GM18868 (cell line): ENCODE data around the gene LIX1.
"Not testable (repeated sequence)": the region's sequence is repeated elsewhere in the genome, so short reads cannot be mapped to it uniquely, and the experiment has no call there.

Experiments
- ATAC-seq: cut with Tn5 transposase; IDR thresholded peaks from one replicate; pipeline ENCODE4 v1.9.1; 2021; ENCODE audit warnings: mild to moderate bottlenecking, moderate library complexity; ENCODE audit not compliant: unreplicated experiment

The LIX1 gene

DNA sequence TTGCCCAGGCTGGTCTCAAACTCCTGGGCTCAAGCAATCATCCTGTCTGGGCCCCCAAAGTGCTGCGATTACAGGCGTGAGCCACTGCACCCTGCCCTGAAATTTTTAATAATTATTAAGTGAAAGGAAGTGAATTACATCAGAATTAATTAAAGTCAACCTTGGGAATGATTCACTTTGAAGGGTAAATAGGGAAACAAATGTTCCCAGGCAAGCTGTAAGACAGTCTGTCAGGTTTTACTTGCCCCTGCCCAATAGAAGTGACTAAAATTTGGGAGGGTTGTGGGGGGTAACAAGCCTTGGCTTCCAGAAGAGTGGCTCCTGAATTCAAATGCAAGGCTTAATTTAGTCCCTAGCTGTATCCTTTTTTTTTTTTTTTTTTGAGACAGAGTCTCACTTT is 1.3 kb upstream of the LIX1 start:
- ATAC-seq, result no peak

DNA sequence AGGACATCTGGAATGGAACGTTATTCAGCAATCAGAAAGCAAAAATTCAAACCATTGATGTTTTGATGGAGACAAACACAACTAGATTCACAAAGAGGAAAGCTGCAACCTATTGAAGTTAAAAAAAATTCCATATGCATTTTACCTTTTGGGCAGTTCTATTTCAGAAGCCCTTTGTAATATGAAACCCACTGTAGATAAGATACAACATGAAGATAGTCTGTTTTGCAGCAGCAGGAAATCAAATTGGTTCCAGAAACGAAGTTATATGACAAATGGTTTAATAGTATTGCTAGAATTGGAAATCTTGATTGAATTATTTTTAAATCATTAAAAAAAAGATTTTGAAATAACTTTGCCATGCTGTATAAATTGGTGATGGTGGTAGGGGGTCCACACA is 872 bp downstream of the LIX1 start:
- no peak for ATAC-seq

DNA sequence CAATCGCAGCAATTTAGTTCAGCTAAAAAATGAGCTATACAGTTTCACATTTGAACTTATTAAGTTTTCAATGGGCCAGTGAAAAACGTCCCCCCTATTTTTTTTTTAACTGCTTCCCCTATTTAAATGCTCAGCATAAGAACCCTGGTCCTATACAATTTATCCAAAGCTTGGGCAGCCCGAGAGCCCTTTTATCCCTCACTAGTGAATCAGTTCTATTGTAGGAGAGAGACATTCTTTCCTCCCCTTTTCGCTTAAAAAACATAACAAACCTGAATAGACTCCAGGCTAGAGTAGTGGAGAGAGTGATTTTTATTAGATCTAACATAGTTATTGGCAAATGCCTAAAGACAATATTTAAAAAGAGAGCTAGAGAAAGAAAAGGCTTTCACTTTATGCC is 1.4 kb downstream of the LIX1 start:
- ATAC-seq, result no peak

DNA sequence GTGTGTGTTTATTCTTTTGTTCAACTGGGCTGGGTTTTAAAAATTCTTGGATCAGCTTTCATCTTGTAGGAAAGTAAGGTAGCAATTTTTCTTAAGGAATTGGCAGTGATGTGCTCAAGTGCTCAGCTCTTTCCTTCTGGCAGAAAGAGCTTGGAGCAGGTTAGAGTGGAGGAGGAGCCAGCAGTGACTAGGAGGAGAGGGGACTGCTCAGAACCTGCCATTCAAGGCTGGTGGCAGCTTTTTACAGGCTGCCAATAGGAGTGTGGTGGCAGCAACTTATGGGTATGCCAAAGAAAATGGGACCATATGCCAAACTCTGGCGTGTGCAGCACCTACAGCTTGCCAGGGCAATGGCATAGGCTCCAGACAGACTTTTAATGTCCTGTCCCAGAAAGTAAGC is 2.2 kb downstream of the LIX1 start:
- ATAC-seq, result not testable (repeated sequence)

DNA sequence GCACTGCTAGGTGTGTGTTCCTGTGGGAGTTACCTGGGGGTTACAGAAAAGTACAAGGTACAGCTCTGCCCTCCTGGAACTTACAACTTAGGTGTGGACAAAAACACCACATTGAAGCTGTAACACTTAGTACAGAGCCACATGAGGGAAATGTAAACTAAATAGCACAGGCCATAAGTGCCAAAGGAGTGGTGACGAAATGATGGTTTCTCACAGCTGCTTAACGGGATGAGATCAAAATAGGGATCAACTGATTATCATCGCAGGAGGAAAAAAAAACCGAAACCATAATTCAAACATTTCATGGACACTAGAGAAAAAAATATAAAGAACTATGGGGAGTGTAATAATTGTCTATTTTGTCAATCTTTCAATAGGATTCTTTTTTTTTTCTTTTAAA is 5.9 kb downstream of the LIX1 start:
- ATAC-seq, result no peak

DNA sequence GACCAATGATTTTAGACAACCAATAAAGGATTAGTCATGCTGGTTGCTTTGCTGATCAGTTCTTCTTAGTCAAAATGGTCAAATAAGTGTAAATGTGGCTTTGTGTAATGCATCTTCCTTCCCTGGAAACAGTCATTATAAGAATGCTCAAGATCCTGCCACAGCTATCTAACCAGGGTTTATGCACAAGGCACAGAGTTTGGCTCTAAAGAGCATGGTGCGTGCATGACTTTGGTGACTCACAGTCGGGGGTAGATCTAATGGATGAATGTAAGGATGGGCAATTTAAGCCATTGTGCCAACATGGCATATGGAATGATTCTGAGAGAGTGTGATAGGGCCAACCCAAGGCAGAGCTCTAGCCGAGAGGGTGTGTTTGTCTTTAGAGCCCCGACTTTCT is 6.5 kb downstream of the LIX1 start:
- no peak for ATAC-seq

DNA sequence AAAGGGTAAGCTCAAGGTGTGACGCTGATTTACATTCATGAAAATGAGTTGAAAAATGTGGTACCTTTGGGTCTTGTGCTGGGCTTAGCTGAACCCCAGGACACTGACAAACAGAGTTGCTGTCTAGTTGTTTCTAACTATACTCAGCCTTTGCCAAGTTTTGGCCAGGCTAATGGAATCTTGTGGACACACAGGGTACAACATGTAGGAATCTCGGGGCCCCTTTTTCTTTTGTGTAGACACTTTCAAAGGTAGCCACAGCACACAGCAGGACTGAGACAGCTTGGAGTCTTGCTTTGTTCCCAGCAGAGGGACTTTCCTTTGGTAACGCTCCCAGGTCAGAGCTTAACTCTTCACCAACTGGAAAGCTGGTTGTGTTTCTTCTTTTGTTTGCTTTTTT is 7.8 kb downstream of the LIX1 start:
- no peak for ATAC-seq

DNA sequence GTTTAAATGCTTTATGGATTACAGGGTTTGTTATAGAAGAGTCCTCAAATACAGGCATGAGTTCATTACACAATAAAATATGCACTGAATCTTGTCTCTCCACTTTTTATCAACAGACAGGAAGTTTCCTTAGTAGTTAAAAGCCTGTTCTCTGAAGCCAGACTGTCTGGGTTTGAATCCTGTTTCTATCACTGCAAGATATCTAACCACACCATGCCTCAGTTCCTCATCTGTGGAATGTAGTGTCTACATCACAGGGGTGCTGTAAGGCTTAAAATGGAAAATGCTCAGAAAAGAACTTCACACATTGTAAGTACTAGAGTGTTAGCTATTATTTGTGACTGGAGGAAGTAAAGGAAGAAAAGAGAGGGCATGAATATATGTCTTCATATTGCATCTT is 9.3 kb downstream of the LIX1 start:
- no peak for ATAC-seq

DNA sequence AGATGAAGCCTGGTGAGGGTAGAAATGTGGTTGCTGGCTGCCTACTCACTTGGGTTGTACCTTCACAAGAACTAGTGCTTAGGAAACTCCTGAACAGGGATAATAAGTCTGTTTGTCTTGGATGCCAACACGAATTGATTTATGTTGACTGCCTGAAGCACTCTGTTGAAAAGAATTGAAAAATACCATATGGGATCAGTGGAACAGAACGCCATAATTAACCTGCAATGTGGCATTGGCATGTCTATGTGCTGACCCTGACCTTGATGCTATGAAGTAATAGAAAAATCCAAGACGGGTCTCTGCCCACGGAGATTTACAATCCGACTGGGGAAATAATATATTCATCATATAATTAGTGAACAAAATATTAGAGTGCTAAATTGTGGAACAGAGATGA is 10.5 kb downstream of the LIX1 start:
- ATAC-seq, result no peak

DNA sequence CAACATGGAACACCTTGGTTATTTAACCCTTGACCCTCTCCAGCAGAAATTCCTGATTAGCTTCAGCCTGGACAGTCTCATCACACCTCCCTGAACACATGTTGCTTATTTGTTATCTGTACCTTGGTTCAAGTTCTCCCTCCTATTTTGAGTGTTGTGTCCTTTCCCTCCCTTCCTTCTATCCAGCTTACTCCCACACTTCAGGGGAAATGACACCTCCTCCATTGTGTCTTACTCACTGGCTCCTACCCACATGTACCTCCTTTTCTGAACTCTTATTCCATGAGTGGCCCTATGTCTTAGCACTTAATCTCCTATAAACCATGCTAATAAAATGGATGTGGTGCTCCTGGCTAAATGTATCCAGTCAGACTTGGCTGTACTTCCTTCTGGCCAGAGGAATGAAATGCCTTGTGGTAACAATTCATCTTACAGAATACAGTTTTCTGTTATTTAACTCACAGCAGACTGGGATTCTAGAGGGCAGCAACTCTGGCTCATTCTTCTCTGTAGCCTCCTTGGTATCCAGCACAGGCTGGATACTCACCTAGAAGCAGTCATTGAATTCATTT is 11.2 kb downstream of the LIX1 start:
- no peak for ATAC-seq

DNA sequence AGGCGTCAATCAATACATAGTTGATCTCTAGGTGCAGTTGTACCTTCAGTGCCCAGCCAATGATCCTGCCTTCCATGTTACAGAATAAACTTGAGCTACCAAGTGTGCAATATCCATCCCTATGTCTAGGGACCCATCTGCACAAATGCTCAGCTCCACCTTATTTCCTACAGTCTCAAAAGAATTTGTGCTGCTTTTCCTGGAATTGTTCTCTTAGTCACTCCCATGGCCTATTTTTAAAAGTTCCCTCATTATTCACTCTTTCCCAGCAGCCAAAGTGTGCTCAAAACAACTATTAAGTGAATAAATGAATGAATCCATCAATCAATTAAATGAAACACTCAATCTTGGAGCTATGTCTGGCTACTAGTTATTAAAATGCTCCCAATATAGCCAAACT is 14.7 kb downstream of the LIX1 start:
- no peak for ATAC-seq

DNA sequence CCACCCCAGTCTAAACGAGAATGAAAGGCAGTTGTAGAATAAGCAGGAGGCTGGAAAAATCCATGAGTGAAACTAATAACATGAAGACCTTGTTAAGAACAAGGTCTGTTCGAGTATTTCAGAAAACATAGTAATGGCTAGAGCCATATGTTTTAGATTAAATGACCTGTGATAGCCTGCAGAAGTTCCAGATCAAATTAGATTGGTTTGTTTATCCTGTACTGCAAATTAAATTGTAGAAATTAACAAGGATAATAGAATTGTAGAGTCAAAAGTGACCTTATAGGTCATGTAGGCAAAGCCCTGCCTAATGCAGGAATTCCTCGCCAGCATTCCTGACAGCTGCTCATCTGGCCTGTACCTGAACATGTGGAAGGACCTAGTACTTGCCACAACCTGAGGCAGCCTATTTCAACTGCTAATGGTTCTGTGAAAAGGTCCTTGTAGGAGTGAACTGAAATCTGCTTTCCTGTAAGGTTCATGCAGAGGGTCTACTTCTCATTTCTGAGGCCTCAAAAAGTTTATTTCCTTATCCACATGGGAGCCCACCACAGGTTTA is 17.2 kb downstream of the LIX1 start:
- no peak for ATAC-seq

DNA sequence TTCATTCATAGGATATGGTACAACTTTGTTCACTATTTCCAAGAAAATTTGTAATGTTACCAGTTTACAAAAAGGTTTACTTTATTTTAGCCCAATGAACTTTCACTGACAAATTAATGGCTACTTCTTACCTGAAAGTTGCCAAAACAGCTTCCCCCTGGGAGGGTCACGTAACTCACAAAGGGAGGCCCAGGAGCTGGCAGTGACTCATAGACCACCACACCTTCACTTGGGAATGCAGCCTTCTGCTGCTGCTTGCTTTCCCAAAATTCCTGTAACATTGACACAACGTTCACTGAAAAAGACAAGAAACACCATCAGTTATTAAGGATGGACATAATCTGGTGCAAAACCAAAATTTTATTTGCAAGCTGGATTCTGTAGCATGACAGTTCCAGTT is 18.1 kb downstream of the LIX1 start:
- no peak for ATAC-seq

DNA sequence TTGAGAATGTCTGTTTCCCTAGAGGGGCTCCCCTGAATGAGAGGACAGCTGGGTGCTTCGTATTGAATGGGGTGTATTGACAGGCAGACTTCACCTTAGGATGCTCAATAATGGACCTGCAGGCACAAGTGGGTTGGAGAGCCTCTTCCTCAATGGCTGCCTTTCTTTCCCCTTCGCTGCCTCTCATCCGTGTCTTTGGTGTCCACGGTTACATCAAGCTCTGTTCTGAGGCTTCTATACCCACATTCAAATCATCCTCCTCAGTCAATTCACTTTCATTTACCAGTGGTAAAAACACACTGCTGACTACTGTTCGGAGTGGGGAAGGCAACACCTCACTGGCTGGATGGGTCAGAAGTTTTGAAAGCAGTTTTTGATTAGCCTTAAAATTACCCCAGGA is 20.6 kb downstream of the LIX1 start:
- ATAC-seq, result no peak

DNA sequence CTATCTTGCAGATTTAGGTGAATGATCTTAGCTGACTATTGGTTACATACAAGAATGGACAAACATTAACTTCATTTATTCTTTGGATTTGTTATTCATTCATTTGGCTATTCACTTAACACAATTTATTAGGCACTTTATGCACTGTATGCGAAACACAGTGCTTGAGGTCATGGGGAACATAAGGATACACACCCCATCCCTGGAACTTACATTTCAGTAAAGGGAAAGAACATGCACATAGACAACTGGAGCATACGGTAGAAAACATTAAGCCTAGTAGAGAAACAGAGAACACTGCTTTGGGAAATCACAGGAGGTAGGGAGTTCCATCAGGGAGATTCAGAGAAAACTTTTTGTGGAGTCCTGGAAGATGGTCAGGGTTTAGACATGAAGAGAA is 22.2 kb downstream of the LIX1 start:
- ATAC-seq, result no peak

DNA sequence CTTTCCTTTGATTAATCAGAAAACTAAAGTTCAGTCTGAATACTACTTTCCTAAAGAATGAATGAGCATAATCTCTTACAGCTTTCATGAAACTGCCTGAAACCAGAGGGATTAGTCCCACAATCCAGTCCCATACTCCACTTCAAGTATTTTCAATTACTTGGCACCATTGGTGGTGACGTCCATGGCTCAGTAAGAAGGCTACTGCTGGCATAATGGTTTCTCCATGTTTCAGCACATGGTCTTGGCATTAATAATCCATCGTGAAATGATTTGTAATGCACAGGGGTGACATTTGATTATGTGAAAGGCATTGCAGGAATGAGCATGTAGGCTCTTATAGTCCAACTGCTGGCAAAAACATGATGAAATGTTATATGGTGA is 23.4 kb downstream of the LIX1 start:
- ATAC-seq, result no peak

DNA sequence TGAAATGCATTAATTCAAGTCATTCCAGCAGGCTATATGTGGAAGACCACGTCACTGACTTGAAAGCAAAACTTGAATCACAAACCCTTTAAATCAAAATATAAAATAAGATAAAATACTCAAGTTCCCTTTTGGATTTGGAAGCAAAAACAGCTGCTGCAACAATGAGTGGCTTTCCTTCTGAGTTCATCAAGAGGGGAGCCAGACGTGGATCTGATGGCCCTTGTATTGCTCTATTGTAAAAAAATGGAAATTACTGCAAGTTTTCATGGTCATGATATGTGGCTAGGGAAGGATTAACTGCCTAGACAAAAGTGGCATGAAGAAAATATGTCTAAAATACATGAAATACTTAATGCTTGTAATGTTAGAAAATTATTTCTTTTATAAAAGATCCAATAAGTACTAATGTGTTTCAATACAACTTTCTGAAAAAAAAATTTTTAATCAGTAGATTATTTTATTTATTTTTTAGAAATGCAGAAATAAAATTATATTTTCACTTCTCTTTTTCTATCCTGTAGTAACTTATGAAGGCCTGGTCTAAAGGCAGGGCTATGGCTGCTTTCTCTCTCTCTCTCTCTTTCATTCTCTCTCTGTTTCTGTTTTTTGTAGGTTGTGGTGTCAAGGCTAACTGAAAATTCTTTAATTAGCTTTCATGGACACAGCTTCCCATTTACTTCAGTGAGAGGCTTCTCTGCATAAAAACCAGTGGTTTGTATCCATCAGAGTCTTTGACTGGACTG is 24.0 kb downstream of the LIX1 start:
- ATAC-seq, result peak; percentile 68

DNA sequence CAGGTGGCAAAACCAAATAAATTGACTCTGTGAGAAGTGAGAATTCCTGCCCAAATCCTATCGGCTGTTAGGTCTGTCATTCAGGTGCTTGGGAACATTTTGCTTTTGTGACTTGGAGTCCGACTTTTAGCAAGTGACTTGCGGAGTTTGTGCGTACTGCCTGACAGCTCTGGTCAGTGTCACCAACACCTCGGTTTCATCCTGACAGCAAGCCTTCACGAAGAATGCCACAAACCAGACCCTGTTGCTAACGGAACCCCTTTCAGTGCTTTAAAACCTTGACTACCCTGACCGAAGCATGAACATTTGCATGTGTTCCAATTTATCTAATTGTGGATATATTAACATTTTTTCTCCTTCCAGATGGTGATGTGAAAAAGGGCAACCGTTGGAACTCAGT is 26.5 kb downstream of the LIX1 start:
- no peak for ATAC-seq

DNA sequence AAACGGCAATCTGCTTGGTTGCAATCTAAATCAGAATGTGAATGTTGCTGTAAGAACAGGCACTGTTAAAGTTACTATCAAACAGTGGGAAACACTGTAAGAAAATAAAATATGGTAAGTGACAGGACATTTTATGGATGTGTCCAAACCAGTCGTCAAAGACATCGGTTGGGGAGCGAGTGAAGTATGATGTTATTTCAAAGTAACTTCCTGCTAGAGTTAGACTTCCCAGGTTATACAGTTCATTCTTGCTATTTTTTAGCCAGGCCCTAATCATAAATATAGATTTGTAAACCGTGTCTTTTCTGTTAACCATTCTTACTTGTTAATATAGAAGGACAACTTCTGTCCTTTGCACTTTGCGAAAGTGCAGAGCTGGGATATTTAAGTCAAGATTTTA is 30.2 kb downstream of the LIX1 start:
- no peak for ATAC-seq

DNA sequence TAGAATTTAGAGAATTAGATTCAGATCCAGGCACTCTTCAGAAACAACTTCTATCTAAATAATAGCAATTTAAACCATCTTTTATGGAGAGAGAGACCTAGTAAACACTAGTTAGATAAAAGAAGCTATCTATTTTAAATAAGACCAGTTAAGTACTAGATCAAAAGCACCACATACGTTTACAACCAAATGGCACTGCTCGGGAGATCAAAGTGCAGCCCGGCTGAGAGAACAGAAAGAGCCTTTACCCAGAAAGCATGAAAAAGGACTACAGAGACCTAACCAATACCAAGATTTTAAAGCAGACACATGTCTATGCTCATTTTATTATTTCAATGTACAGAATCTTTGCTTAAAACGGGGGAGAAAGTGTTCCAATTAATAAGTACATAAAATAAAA is 30.8 kb downstream of the LIX1 start:
- no peak for ATAC-seq

DNA sequence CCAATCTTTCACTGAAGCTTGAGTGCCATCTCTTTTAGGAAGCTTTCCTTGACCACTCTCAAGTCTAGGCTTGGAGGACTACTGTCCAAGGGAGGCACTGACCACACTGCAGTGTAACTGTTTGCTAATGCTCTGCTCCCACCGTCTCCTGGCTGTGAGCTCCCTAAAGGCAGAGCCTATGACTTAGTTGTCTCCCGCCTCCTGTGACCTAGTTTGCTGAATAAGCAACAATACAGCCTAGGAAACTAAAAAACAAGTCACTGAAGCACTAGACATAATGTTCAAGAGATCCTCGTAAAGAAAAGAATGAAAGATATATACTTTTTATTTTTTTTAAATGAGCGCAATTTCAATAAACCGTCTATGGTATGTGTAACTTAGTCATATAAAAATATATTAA is 31.4 kb downstream of the LIX1 start:
- no peak for ATAC-seq

DNA sequence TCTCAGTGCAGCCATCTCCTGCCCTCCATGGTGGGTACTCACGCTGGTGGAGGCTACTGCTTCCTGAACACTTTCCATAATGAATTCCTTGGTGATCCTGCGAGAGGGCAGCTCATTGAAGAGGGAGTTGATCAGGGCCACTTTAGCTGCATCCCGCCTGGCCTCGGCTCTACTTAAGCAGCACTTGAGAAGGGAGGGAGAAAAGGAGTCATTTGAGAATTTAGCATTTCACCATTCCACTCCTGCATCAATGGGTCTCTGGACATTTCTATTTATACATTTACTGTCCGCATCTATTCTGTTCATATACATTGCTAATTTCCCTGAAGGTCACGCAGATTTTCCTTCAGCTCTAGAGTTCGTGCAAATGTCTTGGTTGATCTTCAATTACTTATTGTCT is 35.1 kb downstream of the LIX1 start:
- ATAC-seq, result no peak

DNA sequence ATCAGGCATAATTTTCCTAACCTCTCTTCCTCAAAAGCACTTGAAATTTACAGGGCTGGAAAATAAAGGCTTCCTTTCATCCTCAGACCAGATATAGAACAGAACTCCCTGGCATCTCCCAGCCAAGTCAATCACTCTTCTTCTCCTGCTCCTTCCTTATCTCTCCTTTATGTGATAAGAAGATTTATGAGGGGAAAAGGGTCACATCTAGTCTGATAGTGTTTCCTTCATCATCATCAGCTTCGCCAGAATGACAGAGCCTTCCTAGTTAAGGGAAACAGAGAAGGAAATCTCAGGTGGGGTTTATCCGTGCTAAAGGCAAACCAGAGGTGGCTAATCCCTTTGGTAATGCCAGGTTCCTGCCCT is 36.2 kb downstream of the LIX1 start:
- ATAC-seq, result no peak
